A549 (cell line): ENCODE data around the gene BAZ1B. TPM values are rescaled to one million over a fixed set of nuclear protein-coding genes. Genes with fewer than 3 reads are reported as not detected.

ENCODE experiments used
- ATAC-seq, 2 experiments: fragments of 200-7000 bp in 1 of 2; fragments of >200 bp in 1 of 2; cut with Nextera tagmentation in 1 of 2; cut with Tn5 transposase in 1 of 2; 3 replicates each; pipeline versions ENCODE4 v1.8.0 to v1.9.1; 2018 to 2020; ENCODE audit warnings: mild to moderate bottlenecking in 1 of 2, moderate library complexity in 1 of 2
- CTCF ChIA-PET: fragments of 300-600 bp; sonication (Branson Sonifier 250); formaldehyde crosslinking; extraction: SDS; loops from one replicate; lab custom pipeline; 2021; ENCODE audit warnings: antibody characterized with exemption, inconsistent platforms; lab: Yijun Ruan, JAX
- POLR2A ChIA-PET: fragments of 350-600 bp; formaldehyde crosslinking; extraction: SDS; loops from one replicate; lab custom pipeline; 2021; ENCODE audit warnings: antibody characterized with exemption, inconsistent platforms; lab: Yijun Ruan, JAX
- DNase-seq, 2 experiments: peaks; one replicate each; pipeline versions ENCODE4 v3.0.0 to v3.0.0-alpha.2; 2011 to 2016; ENCODE audit warnings: low read depth in 1 of 2, low spot score in 1 of 2
- FAIRE-seq: peaks from 2 replicates; lab custom pipeline; 2011; peaks lifted over from hg19 to GRCh38; lab: Jason Lieb, UNC
- H3K27ac ChIP-seq, 2 experiments: fragments of >200 bp; sonication (Bioruptor Twin); formaldehyde crosslinking; 3 replicates each; pipeline ENCODE4 v1.5.1; 2016 to 2017
- H3K4me1 ChIP-seq: fragments of >200 bp; sonication (Bioruptor Twin); formaldehyde crosslinking; 3 replicates; pipeline ENCODE4 v1.6.1; 2016
- H3K4me2 ChIP-seq: fragments of >200 bp; sonication (Bioruptor Twin); formaldehyde crosslinking; 3 replicates; pipeline ENCODE4 v1.6.1; 2016
- H3K4me3 ChIP-seq: fragments of >200 bp; sonication (Bioruptor Twin); formaldehyde crosslinking; 3 replicates; pipeline ENCODE4 v1.5.1; 2016
- H3K9me3 ChIP-seq: fragments of >200 bp; sonication (Bioruptor Twin); formaldehyde crosslinking; 3 replicates; pipeline ENCODE4 v1.6.1; 2016
- CEBPB ChIP-seq, 2 experiments: fragments of >200 bp in 1 of 2; sonication (Bioruptor Twin) in 1 of 2; formaldehyde crosslinking in 1 of 2; IDR thresholded peaks; 2 replicates each; pipeline ENCODE4 v1.6.1; 2012 to 2016
- CHD2 ChIP-seq: fragments of 150-350 bp; IDR thresholded peaks from 2 replicates; pipeline ENCODE4 v1.6.1; 2014; ENCODE audit warnings: low read length; ENCODE audit not compliant: partially characterized antibody
- CTCF ChIP-seq: fragments of >200 bp; sonication (Bioruptor Twin); formaldehyde crosslinking; IDR thresholded peaks from 3 replicates; pipeline ENCODE4 v1.5.1; 2016
- E2F6 ChIP-seq: IDR thresholded peaks from 2 replicates; pipeline ENCODE4 v1.6.1; 2012; ENCODE audit warnings: low read depth, borderline replicate concordance
- EHF ChIP-seq: fragments of 250-450 bp; sonication (Bioruptor Pico); IDR thresholded peaks from 2 replicates; pipeline ENCODE4 v1.5.0; 2020; ENCODE audit warnings: mild to moderate bottlenecking
- ELK1 ChIP-seq: fragments of 150-350 bp; IDR thresholded peaks from 2 replicates; pipeline ENCODE4 v1.6.1; 2014; ENCODE audit warnings: low read depth, mild to moderate bottlenecking, low read length
- FOSB ChIP-seq: fragments of 250-450 bp; sonication (Bioruptor Pico); IDR thresholded peaks from 2 replicates; pipeline ENCODE4 v1.5.0; 2020; ENCODE audit warnings: mild to moderate bottlenecking, moderate library complexity
- FOSL2 ChIP-seq, 2 experiments: fragments of 450-650 bp in 1 of 2; fragments of >200 bp in 1 of 2; sonication (Bioruptor Twin) in 1 of 2; formaldehyde crosslinking; IDR thresholded peaks; 2 replicates each; pipeline versions ENCODE4 v1.5.0 to v1.6.1; 2016 to 2020; ENCODE audit warnings: mild to moderate bottlenecking in 1 of 2, moderate library complexity in 1 of 2
- FOXS1 ChIP-seq: fragments of 250-450 bp; sonication (Bioruptor Pico); IDR thresholded peaks from 2 replicates; pipeline ENCODE4 v1.5.0; 2020; ENCODE audit warnings: mild to moderate bottlenecking, moderate library complexity
- HOXB13 ChIP-seq: fragments of 250-450 bp; sonication (Bioruptor Pico); IDR thresholded peaks from 2 replicates; pipeline ENCODE4 v1.5.0; 2020; ENCODE audit warnings: low read depth, mild to moderate bottlenecking, moderate library complexity
- HOXB5 ChIP-seq: fragments of 250-450 bp; sonication (Bioruptor Pico); IDR thresholded peaks from 2 replicates; pipeline ENCODE4 v1.5.0; 2020; ENCODE audit warnings: mild to moderate bottlenecking, moderate library complexity
- JUNB ChIP-seq: fragments of >200 bp; sonication (Bioruptor Twin); formaldehyde crosslinking; IDR thresholded peaks from 2 replicates; pipeline ENCODE4 v1.6.1; 2016
- MAX ChIP-seq: IDR thresholded peaks from 2 replicates; pipeline ENCODE4 v1.6.1; 2012
- NFE2L2 ChIP-seq: fragments of 150-350 bp; conservative IDR thresholded peaks from 2 replicates; pipeline ENCODE4 v1.6.1; 2014; ENCODE audit warnings: low read length
- NPAS2 ChIP-seq: fragments of 250-450 bp; sonication (Bioruptor Pico); IDR thresholded peaks from 2 replicates; pipeline ENCODE4 v1.8.0; 2022; ENCODE audit warnings: mild to moderate bottlenecking, moderate library complexity, borderline replicate concordance
- PBX3 ChIP-seq: IDR thresholded peaks from 2 replicates; pipeline ENCODE4 v1.6.1; 2012
- PHF8 ChIP-seq: fragments of 200-600 bp; sonication (generic); IDR thresholded peaks from 2 replicates; pipeline ENCODE4 v1.6.1; 2016; ENCODE audit warnings: low read depth, mild to moderate bottlenecking, antibody characterized with exemption, moderate library complexity, borderline replicate concordance
- POLR2AphosphoS2 ChIP-seq: conservative IDR thresholded peaks from 2 replicates; pipeline ENCODE4 v1.6.1; 2012; ENCODE audit warnings: low read length, improper control_type of control experiment, inconsistent platforms
- RAD21 ChIP-seq, 2 experiments: fragments of >200 bp in 1 of 2; sonication (Bioruptor Twin) in 1 of 2; formaldehyde crosslinking in 1 of 2; IDR thresholded peaks in 1 of 2; conservative IDR thresholded peaks in 1 of 2; 2 replicates in 1 of 2; 3 replicates in 1 of 2; pipeline ENCODE4 v1.6.1; 2012 to 2018; ENCODE audit warnings: inconsistent platforms in 1 of 2
- RFX5 ChIP-seq: fragments of 450-650 bp; IDR thresholded peaks from 2 replicates; pipeline ENCODE4 v1.7.1; 2014; ENCODE audit warnings: antibody characterized with exemption, mild to moderate bottlenecking, moderate library complexity
- SMC3 ChIP-seq: fragments of >200 bp; sonication (Bioruptor Twin); formaldehyde crosslinking; IDR thresholded peaks from 3 replicates; pipeline ENCODE4 v1.6.1; 2018; ENCODE audit warnings: inconsistent platforms
- TFCP2L1 ChIP-seq: fragments of 250-450 bp; sonication (Bioruptor Pico); IDR thresholded peaks from 2 replicates; pipeline ENCODE4 v1.5.0; 2021; ENCODE audit warnings: mild to moderate bottlenecking
- TP53 ChIP-seq: fragments of 250-450 bp; sonication (Bioruptor Pico); IDR thresholded peaks from 2 replicates; pipeline ENCODE4 v1.5.0; 2021; ENCODE audit warnings: mild to moderate bottlenecking, moderate library complexity
- ZC3H11A ChIP-seq: fragments of 450-650 bp; IDR thresholded peaks from 2 replicates; pipeline ENCODE4 v1.6.1; 2014; ENCODE audit warnings: antibody characterized with exemption, mild to moderate bottlenecking
- WGBS: methylation state at CpG from one replicate; pipeline ENCODE4 v1.1.6; 2017; ENCODE audit errors: missing lambda C conversion rate; 5-methylcytosine and 5-hydroxymethylcytosine counted together
- polyA plus RNA-seq, 4 experiments: library from polyadenylated mRNA; depleted of rRNA in 3 of 4; stranded (reverse); fragments of >200 nt; fragmentation: RNase III in 1 of 4; extraction: RNeasy Plus Mini Kit Qiagen cat#74134 plus additional on column Dnase treatment in 1 of 4; gene quantifications; 2 replicates in 3 of 4; 3 replicates in 1 of 4; pipeline ENCODE4 v1.2.3, GENCODE V29; 2011 to 2017
- TF ChIP-seq, protein P1 (sequence below): fragments of 200-600 bp; sonication (generic); IDR thresholded peaks from 2 replicates; pipeline ENCODE4 v1.6.1; 2016; ENCODE audit warnings: antibody characterized with exemption, mild to moderate bottlenecking, moderate library complexity
- TF ChIP-seq, protein P2 (sequence below): fragments of 250-450 bp; sonication (Bioruptor Pico); IDR thresholded peaks from 2 replicates; pipeline ENCODE4 v1.5.0; 2021; ENCODE audit warnings: mild to moderate bottlenecking, moderate library complexity, borderline replicate concordance

Gene BAZ1B
- polyA plus RNA-seq, 2 of the 4 experiments (the other 2 are of a cell fraction): 54.8 to 66.8 TPM

DNA sequence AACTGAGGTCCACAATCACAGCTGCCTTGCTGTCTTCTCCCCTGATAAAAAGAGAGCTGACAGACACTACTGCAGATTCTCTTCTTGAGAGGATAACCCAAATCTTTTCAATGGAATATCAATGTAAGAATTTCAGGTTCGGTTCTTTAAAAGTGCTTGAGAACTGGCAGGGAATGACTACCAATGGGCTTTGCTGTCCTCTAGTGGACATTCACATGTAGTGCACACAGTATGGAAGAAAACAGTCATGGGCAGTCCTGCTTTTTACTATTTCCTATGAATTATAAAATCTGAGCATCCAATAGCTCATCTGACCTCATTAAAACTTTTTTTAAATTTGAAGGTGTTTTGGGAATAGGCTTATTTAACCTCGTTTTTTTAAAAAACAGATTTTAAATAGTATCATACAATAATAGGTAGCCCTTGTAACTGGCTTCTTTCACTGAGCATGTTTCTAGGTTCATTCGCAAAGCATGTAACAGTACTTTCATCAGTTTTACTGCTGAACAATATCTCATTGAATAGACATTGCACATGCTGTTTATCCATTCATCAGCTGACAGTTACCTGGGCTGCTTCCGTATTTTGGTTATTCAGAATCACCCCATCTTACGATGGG, 70.2 kb downstream of the BAZ1B start:
- ChIA-PET CTCF (interaction anchor here (0.6 to 6.4 kb wide), 38 partner anchors 9 to 622 kb away, joined by 3 to 70 read pairs (median 6); partner anchors contain the start of genes ABHD11 and FZD9), POLR2A (no interaction called here)
- TF ChIP-seq POLR2AphosphoS2 (no peak), TFCP2L1 (CRISPR knock-in tag) (no peak), RAD21 (conservative IDR thresholded peaks at IDR 0.05 in 1 of 2, IDR thresholded peaks at IDR 0.05 in 1 of 2) (peak; percentile 91), MAX (no peak), CHD2 (peak; percentile 19), PBX3 (no peak), HOXB13 (no peak), FOSB (CRISPR knock-in tag) (no peak), E2F6 (no peak), SMC3 (peak; percentile 66), CTCF (peak; percentile 99), NPAS2 (no peak), HOXB5 (CRISPR knock-in tag) (no peak), CEBPB (IDR thresholded peaks at IDR 0.05) (no peak), EHF (no peak), ZC3H11A (no peak), NFE2L2 (no peak), RFX5 (no peak), PHF8 (no peak), ELK1 (no peak), JUNB (no peak), FOXS1 (CRISPR knock-in tag) (no peak), TP53 (no peak), FOSL2 (IDR thresholded peaks at IDR 0.05) (no peak), FOSL2 (CRISPR knock-in tag; IDR thresholded peaks at IDR 0.05) (no peak)
- TF ChIP-seq, protein P1, sequence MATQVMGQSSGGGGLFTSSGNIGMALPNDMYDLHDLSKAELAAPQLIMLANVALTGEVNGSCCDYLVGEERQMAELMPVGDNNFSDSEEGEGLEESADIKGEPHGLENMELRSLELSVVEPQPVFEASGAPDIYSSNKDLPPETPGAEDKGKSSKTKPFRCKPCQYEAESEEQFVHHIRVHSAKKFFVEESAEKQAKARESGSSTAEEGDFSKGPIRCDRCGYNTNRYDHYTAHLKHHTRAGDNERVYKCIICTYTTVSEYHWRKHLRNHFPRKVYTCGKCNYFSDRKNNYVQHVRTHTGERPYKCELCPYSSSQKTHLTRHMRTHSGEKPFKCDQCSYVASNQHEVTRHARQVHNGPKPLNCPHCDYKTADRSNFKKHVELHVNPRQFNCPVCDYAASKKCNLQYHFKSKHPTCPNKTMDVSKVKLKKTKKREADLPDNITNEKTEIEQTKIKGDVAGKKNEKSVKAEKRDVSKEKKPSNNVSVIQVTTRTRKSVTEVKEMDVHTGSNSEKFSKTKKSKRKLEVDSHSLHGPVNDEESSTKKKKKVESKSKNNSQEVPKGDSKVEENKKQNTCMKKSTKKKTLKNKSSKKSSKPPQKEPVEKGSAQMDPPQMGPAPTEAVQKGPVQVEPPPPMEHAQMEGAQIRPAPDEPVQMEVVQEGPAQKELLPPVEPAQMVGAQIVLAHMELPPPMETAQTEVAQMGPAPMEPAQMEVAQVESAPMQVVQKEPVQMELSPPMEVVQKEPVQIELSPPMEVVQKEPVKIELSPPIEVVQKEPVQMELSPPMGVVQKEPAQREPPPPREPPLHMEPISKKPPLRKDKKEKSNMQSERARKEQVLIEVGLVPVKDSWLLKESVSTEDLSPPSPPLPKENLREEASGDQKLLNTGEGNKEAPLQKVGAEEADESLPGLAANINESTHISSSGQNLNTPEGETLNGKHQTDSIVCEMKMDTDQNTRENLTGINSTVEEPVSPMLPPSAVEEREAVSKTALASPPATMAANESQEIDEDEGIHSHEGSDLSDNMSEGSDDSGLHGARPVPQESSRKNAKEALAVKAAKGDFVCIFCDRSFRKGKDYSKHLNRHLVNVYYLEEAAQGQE: no peak
- TF ChIP-seq, protein P2, sequence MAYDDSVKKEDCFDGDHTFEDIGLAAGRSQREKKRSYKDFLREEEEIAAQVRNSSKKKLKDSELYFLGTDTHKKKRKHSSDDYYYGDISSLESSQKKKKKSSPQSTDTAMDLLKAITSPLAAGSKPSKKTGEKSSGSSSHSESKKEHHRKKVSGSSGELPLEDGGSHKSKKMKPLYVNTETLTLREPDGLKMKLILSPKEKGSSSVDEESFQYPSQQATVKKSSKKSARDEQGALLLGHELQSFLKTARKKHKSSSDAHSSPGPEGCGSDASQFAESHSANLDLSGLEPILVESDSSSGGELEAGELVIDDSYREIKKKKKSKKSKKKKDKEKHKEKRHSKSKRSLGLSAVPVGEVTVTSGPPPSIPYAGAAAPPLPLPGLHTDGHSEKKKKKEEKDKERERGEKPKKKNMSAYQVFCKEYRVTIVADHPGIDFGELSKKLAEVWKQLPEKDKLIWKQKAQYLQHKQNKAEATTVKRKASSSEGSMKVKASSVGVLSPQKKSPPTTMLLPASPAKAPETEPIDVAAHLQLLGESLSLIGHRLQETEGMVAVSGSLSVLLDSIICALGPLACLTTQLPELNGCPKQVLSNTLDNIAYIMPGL (CRISPR knock-in tag): no peak
- FAIRE-seq (no peak), DNase-seq (peak; percentile 61 to 65), ATAC-seq (peak; percentile 75 to 78)
- Histone ChIP-seq H3K4me1 (no peaks in the 10 kb centered on the region), H3K27ac (no peak overlapping the region), H3K9me3 (no peaks in the 10 kb centered on the region), H3K4me3 (no peak overlapping the region), H3K4me2 (no peak overlapping the region)
- WGBS: 58% methylated on average over 5 of the region's 5 CpGs
